Left ventricle myocardium inferior (tissue), 1 donor: Measurements from ENCODE around the gene PTPN11. TPM values are rescaled to one million over a fixed set of nuclear protein-coding genes. Genes with fewer than 3 reads are reported as not detected.

Experiments used
- DNase-seq: peaks from one replicate; pipeline ENCODE4 v3.0.0-alpha.2; 2020
- H3K27ac ChIP-seq: fragments of 200-600 bp; replicated peaks from 2 replicates; pipeline ENCODE4 v1.8.0; 2021
- H3K27me3 ChIP-seq: fragments of 200-600 bp; 2 replicates; pipeline ENCODE4 v1.8.0; 2021; ENCODE audit warnings: low read depth
- H3K36me3 ChIP-seq: fragments of 200-600 bp; 2 replicates; pipeline ENCODE4 v1.8.0; 2021
- H3K4me1 ChIP-seq: fragments of 200-600 bp; 2 replicates; pipeline ENCODE4 v1.8.0; 2021
- H3K4me3 ChIP-seq: fragments of 200-600 bp; 2 replicates; pipeline ENCODE4 v1.8.0; 2021; ENCODE audit warnings: mild to moderate bottlenecking, moderate library complexity
- H3K9me3 ChIP-seq: fragments of 200-600 bp; replicated peaks from 2 replicates; pipeline ENCODE4 v1.8.0; 2021
- CTCF ChIP-seq: fragments of 200-600 bp; IDR thresholded peaks from 2 replicates; pipeline ENCODE4 v1.8.0; 2021; ENCODE audit warnings: antibody characterized with exemption, mild to moderate bottlenecking, borderline replicate concordance
- intact Hi-C: fragments of 100-400 bp; cut with micrococcal nuclease; formaldehyde crosslinking; loops from one replicate; pipeline ENCODE4 v1.11.0; 2022
- total RNA-seq: library from RNA; stranded (reverse); fragmentation: NEBNext Ultra II Directional; extraction: Animal tissue kit (Norgen Biotek cat#: 25700); gene quantifications from one replicate; pipeline ENCODE4 v1.2.1, GENCODE V29; 2021
- donor health status: DM: no; HTN: yes; CAD: no; lungs with severe emphysema.

PTPN11 gene
- total RNA-seq, 1 donor from 2014 or later: 139 TPM

GRCh38 chr12:112539221-112539620 lies 120.5 kb downstream of the PTPN11 start:
- intact Hi-C loops: no loop called here
- H3K4me3 ChIP-seq: no peak overlapping the region
- H3K27me3 ChIP-seq: peaks cover 45% of the 10 kb centered on the region
- H3K4me1 ChIP-seq: no peaks in the 10 kb centered on the region
- DNase-seq: no peak
- no peak overlapping the region for H3K27ac ChIP-seq
- H3K9me3 ChIP-seq: no peaks in the 10 kb centered on the region
- no peaks in the 10 kb centered on the region for H3K36me3 ChIP-seq
- no peak for TF ChIP-seq CTCF

GRCh38 chr12:112540021-112540420 lies 121.3 kb downstream of the PTPN11 start:
- intact Hi-C loops: no loop called here

GRCh38 chr12:112543751-112544150 lies 125.0 kb downstream of the PTPN11 start:
- no peaks in the 10 kb centered on the region for H3K9me3 ChIP-seq
- no peaks in the 10 kb centered on the region for H3K4me1 ChIP-seq
- H3K36me3 ChIP-seq: no peaks in the 10 kb centered on the region
- intact Hi-C loops: no loop called here
- TF ChIP-seq CTCF: no peak
- H3K4me3 ChIP-seq: no peak overlapping the region
- peaks cover 77% of the 10 kb centered on the region for H3K27me3 ChIP-seq
- H3K27ac ChIP-seq: no peak overlapping the region
- DNase-seq: no peak

More at GRCh38 chr12:112540021-112540420, 121.3 kb downstream of the PTPN11 start:
- no peak for DNase-seq
- no peak overlapping the region for H3K4me3 ChIP-seq
- H3K4me1 ChIP-seq: no peaks in the 10 kb centered on the region
- no peaks in the 10 kb centered on the region for H3K36me3 ChIP-seq
- peaks cover 53% of the 10 kb centered on the region for H3K27me3 ChIP-seq
- no peak for TF ChIP-seq CTCF
- H3K9me3 ChIP-seq: no peaks in the 10 kb centered on the region
- no peak overlapping the region for H3K27ac ChIP-seq

- Histone ChIP-seq H3K27ac (no peak overlapping the region), H3K4me3 (no peak overlapping the region), H3K27me3 (peaks cover 72% of the 10 kb centered on the region), H3K9me3 (no peaks in the 10 kb centered on the region), H3K36me3 (no peaks in the 10 kb centered on the region), H3K4me1 (no peaks in the 10 kb centered on the region)
- TF ChIP-seq CTCF: no peak
- no peak for DNase-seq
- intact Hi-C loops: no loop called here
Observed at GRCh38 chr12:112546339-112546738, 127.6 kb downstream of the PTPN11 start.

- H3K4me1 ChIP-seq: no peaks in the 10 kb centered on the region
- no peak for TF ChIP-seq CTCF
- H3K36me3 ChIP-seq: no peaks in the 10 kb centered on the region
- intact Hi-C loops: no loop called here
- no peaks in the 10 kb centered on the region for H3K9me3 ChIP-seq
- H3K4me3 ChIP-seq: no peak overlapping the region
- H3K27me3 ChIP-seq: peaks cover 66% of the 10 kb centered on the region
- H3K27ac ChIP-seq: no peak overlapping the region
- DNase-seq: no peak
Observed at GRCh38 chr12:112546996-112547395, 128.2 kb downstream of the PTPN11 start.

- intact Hi-C loops: no loop called here
- H3K4me3 ChIP-seq: no peak overlapping the region
- no peaks in the 10 kb centered on the region for H3K4me1 ChIP-seq
- peaks cover 77% of the 10 kb centered on the region for H3K27me3 ChIP-seq
- no peak for DNase-seq
- no peak for TF ChIP-seq CTCF
- no peaks in the 10 kb centered on the region for H3K36me3 ChIP-seq
- H3K27ac ChIP-seq: no peak overlapping the region
- no peaks in the 10 kb centered on the region for H3K9me3 ChIP-seq
Observed at GRCh38 chr12:112549031-112549430, 130.3 kb downstream of the PTPN11 start.
